T-helper 9 cell (primary cell): ENCODE results near the gene KDM2A.

Experiments used
- DNase-seq: peaks from one replicate; pipeline ENCODE4 v3.0.0-alpha.2; 2020

The KDM2A gene

GRCh38 chr11:67287355-67288197 is 168.5 kb downstream of the KDM2A start:
- DNase-seq, result no peak

GRCh38 chr11:67288198-67288451 is 169.1 kb downstream of the KDM2A start:
- no peak for DNase-seq

GRCh38 chr11:67288452-67289225 is 169.6 kb downstream of the KDM2A start:
- peak; percentile 79 for DNase-seq

- DNase-seq, result no peak
Observed at GRCh38 chr11:67289226-67289650, 170.2 kb downstream of the KDM2A start, which contains the start of gene ANKRD13D. TSS of gene ANKRD13D (plus strand) at chr11:67289303. CDS start at chr11:67289461, 158 bp downstream.

- no peak for DNase-seq
Observed at GRCh38 chr11:67289651-67290479, 170.8 kb downstream of the KDM2A start.

- DNase-seq, result no peak
Observed at GRCh38 chr11:67290801-67291200, 171.7 kb downstream of the KDM2A start.

- DNase-seq, result no peak
Observed at GRCh38 chr11:67291481-67292381, 172.7 kb downstream of the KDM2A start.

GRCh38 chr11:67292671-67293070 is 173.6 kb downstream of the KDM2A start:
- DNase-seq, result no peak

- no peak for DNase-seq
Observed at GRCh38 chr11:67293090-67293489, 174.0 kb downstream of the KDM2A start.

GRCh38 chr11:67295846-67296245 is 176.8 kb downstream of the KDM2A start:
- DNase-seq, result no peak

GRCh38 chr11:67298786-67299185 is 179.7 kb downstream of the KDM2A start:
- no peak for DNase-seq

GRCh38 chr11:67299471-67300191 is 180.6 kb downstream of the KDM2A start:
- no peak for DNase-seq

GRCh38 chr11:67300256-67300755 is 181.2 kb downstream of the KDM2A start:
- no peak for DNase-seq

GRCh38 chr11:67300756-67301312 is 181.8 kb downstream of the KDM2A start:
- DNase-seq, result no peak

GRCh38 chr11:67301313-67301921 is 182.4 kb downstream of the KDM2A start:
- DNase-seq, result no peak

- no peak for DNase-seq
Observed at GRCh38 chr11:67301951-67302516, 183.0 kb downstream of the KDM2A start.

- DNase-seq, result no peak
Observed at GRCh38 chr11:67302571-67303131, 183.6 kb downstream of the KDM2A start.

- DNase-seq, result peak; percentile 40
Observed at GRCh38 chr11:67303132-67303834, 184.2 kb downstream of the KDM2A start, which contains the start of gene SSH3. TSS of gene SSH3 (plus strand) at chr11:67303530. CDS start at chr11:67303626, 96 bp downstream.
